Glutamatergic neuron (in vitro differentiated cells): ENCODE measurements around the gene ISLR. TPM values are rescaled to one million over a fixed set of nuclear protein-coding genes. Genes with fewer than 3 reads are reported as not detected.

Experiments
- DNase-seq: peaks from one replicate; pipeline ENCODE4 v3.0.0; 2022
- H3K27ac Mint-ChIP-seq: one replicate; pipeline ENCODE4 v1.8.0; 2020; ENCODE audit warnings: mild to moderate bottlenecking, mixed read lengths, inconsistent platforms; ENCODE audit not compliant: unreplicated experiment
- H3K27me3 Mint-ChIP-seq: one replicate; pipeline ENCODE4 v1.8.0; 2020; ENCODE audit warnings: mild to moderate bottlenecking, moderate library complexity, mixed read lengths, inconsistent platforms; ENCODE audit not compliant: unreplicated experiment
- H3K36me3 Mint-ChIP-seq: one replicate; pipeline ENCODE4 v1.8.0; 2020; ENCODE audit warnings: mild to moderate bottlenecking, mixed read lengths, inconsistent platforms; ENCODE audit not compliant: unreplicated experiment
- H3K4me1 Mint-ChIP-seq: one replicate; pipeline ENCODE4 v1.8.0; 2020; ENCODE audit warnings: mild to moderate bottlenecking, low read depth, mixed read lengths, inconsistent platforms; ENCODE audit not compliant: unreplicated experiment
- H3K4me3 Mint-ChIP-seq: one replicate; pipeline ENCODE4 v1.8.0; 2020; ENCODE audit warnings: mild to moderate bottlenecking, mixed read lengths, inconsistent platforms; ENCODE audit not compliant: unreplicated experiment
- H3K9me3 Mint-ChIP-seq: one replicate; pipeline ENCODE4 v1.8.0; 2020; ENCODE audit warnings: mild to moderate bottlenecking, moderate library complexity, mixed read lengths, inconsistent platforms; ENCODE audit not compliant: unreplicated experiment
- total RNA-seq: library from RNA; stranded (reverse); fragmentation: NEBNext Ultra II Directional; extraction: Animal tissue kit (Norgen Biotek cat#: 25700); gene quantifications from one replicate; pipeline ENCODE4 v1.2.1, GENCODE V29; 2021; ENCODE audit not compliant: unreplicated experiment
- TF ChIP-seq, protein P1 (sequence below): fragments of 200-600 bp; sonication (generic); IDR thresholded peaks from one replicate; pipeline ENCODE4 v1.5.0; 2021; ENCODE audit not compliant: partially characterized antibody, unreplicated experiment

ISLR gene
- total RNA-seq, 1 donor from 2014 or later = 1.2 TPM

DNA sequence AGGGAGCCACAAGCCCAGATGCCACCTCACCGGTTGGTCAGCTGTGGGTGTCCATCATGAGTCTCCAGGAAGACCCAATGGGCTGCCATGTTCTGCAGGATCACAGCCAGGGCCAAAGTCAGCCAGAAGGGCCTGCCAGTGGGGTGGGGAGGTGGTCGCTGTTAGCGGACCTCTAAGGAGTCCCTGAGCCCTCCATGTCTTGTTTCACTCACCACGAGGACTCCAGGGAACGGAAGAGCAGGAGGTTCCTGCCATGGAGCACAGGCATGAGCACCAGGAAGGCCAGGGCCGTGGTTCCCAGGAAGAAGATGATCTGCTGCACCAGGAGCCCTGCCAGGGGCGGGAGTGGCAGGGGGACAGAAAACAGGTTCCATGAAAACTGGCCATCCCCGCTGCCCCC lies 8.6 kb downstream of the ISLR start:
- H3K4me3 Mint-ChIP-seq = no peak overlapping the region
- DNase-seq = peak; percentile 8
- TF ChIP-seq, protein P1, sequence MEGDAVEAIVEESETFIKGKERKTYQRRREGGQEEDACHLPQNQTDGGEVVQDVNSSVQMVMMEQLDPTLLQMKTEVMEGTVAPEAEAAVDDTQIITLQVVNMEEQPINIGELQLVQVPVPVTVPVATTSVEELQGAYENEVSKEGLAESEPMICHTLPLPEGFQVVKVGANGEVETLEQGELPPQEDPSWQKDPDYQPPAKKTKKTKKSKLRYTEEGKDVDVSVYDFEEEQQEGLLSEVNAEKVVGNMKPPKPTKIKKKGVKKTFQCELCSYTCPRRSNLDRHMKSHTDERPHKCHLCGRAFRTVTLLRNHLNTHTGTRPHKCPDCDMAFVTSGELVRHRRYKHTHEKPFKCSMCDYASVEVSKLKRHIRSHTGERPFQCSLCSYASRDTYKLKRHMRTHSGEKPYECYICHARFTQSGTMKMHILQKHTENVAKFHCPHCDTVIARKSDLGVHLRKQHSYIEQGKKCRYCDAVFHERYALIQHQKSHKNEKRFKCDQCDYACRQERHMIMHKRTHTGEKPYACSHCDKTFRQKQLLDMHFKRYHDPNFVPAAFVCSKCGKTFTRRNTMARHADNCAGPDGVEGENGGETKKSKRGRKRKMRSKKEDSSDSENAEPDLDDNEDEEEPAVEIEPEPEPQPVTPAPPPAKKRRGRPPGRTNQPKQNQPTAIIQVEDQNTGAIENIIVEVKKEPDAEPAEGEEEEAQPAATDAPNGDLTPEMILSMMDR = no peak
- H3K27me3 Mint-ChIP-seq = peaks cover 15% of the 10 kb centered on the region
- H3K4me1 Mint-ChIP-seq = peaks cover 30% of the 10 kb centered on the region
- peaks cover 11% of the 10 kb centered on the region for H3K9me3 Mint-ChIP-seq
- H3K27ac Mint-ChIP-seq = peak overlapping the region; percentile 70
- no peaks in the 10 kb centered on the region for H3K36me3 Mint-ChIP-seq

DNA sequence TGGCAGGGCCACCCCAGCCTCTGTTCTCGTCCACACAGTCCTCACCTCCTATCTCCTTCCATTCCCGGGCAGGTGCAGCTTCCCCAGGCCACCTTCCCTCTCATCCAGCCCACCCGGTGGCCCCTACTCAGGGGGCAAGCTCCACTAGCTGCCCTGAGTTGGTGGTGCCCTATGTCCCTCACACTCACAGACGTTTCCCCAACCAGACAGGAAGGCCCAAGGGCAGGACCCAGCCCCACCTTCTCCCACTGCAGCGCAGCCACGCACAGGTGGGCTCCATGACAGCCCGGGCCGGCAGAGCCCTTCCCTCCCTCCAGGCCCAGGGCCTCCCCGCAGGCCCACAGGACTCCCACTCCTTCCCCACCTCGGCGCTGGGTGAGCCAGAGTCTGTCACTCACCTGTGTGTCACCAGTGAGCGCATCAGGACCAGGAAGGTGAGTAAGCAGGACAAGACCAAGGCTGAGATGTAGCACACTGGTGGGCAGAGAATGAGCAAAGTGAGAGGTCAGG lies 11.1 kb downstream of the ISLR start:
- Mint-ChIP-seq H3K9me3 (peaks cover 9% of the 10 kb centered on the region), H3K36me3 (no peaks in the 10 kb centered on the region), H3K4me3 (no peak overlapping the region), H3K27me3 (peaks cover 10% of the 10 kb centered on the region), H3K27ac (no peak overlapping the region), H3K4me1 (peaks cover 18% of the 10 kb centered on the region)
- no peak for DNase-seq
- TF ChIP-seq, protein P1 = no peak

DNA sequence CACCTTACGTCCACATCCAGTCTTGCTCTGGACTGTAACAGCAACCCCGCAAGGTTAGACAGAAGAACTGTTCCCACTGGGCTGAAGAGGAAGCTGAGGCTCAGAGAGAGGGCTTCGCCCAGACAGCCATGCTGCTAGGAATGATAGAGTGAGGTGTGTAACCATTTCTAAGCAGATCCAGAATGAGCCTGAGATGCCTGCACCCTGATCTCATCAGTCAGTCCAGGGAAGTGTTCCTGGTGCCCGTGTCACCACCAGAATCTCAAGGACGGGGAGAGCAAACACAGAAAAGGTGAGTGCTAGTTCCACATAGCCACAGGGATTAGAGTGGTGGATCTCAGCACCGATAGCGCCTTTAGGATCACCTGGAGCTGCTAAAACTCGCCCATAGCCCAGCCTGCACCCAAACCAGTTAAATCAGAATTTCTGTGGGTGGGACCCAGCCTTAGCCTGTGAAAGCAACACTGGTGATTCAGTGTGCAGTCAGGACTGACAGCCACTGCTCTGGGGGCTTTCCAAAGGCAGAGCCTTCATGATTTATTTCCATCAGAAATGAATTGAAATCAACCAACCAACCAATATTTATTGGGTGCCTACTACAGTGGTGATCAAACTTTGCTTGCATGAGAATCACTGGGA lies 12.3 kb downstream of the ISLR start:
- H3K27ac Mint-ChIP-seq = no peak overlapping the region
- H3K4me1 Mint-ChIP-seq = peaks cover 10% of the 10 kb centered on the region
- DNase-seq = no peak
- no peak overlapping the region for H3K4me3 Mint-ChIP-seq
- TF ChIP-seq, protein P1 = no peak
- H3K36me3 Mint-ChIP-seq = no peaks in the 10 kb centered on the region
- H3K27me3 Mint-ChIP-seq = peaks cover 8% of the 10 kb centered on the region
- H3K9me3 Mint-ChIP-seq = peaks cover 6% of the 10 kb centered on the region

DNA sequence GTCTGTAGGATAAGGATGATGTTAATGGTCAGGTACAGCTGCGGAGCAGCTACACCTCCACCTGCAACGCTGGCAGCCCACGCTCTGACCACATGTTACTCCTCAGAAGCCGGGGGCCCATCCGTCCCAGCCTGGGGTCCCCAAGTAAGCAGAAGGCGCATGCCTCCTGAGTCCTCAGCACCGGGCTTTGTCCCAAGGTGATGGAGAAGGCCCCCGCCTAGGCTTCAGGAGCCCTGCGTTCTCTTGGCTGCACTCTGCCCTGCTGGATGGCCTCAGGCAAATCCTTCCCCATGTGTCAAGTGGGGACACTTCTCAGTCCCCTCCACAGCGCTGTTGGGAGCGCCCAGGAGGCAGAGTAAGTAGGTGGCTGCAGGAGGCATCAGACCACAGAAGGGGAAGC lies 14.7 kb downstream of the ISLR start:
- Mint-ChIP-seq H3K36me3 (no peaks in the 10 kb centered on the region), H3K27ac (no peak overlapping the region)

DNA sequence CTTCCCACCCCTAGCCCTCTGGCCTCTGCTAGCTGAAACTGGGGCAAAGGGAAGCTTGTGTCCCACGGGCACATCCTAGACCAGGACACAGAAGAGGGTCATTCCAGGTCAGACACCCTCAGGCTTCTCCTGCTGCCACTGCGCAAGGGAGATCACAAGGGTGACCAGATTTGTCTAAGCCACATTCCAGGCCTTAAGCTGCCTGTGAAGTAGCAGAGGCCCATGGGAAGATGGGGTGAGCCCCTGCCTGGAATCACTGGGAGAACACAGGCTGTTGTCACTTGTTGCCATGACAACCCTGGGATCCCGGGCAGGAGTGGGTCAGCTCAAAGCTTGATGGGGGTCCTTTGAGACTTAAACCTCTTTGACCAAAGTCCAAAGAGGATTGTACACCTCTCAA lies 18.3 kb downstream of the ISLR start:
- TF ChIP-seq, protein P1 = no peak
- no peaks in the 10 kb centered on the region for H3K36me3 Mint-ChIP-seq
- H3K27ac Mint-ChIP-seq = no peak overlapping the region
- H3K4me1 Mint-ChIP-seq = peaks cover 16% of the 10 kb centered on the region
- DNase-seq = no peak
- peaks cover 8% of the 10 kb centered on the region for H3K27me3 Mint-ChIP-seq
- H3K9me3 Mint-ChIP-seq = peaks cover 5% of the 10 kb centered on the region
- no peak overlapping the region for H3K4me3 Mint-ChIP-seq

More for the DNA sequence above, 14.7 kb downstream of the ISLR start:
- TF ChIP-seq, protein P1 = no peak
- H3K4me3 Mint-ChIP-seq = no peak overlapping the region
- no peak for DNase-seq
- H3K9me3 Mint-ChIP-seq = peaks cover 9% of the 10 kb centered on the region
- H3K4me1 Mint-ChIP-seq = peaks cover 18% of the 10 kb centered on the region
- H3K27me3 Mint-ChIP-seq = peaks cover 9% of the 10 kb centered on the region
